Measurements from ENCODE around the gene ZNF773.

GRCh38 chr19:57452307-57452706 is 47.4 kb upstream of the ZNF773 start:
- TF ChIP-seq, protein P1, sequence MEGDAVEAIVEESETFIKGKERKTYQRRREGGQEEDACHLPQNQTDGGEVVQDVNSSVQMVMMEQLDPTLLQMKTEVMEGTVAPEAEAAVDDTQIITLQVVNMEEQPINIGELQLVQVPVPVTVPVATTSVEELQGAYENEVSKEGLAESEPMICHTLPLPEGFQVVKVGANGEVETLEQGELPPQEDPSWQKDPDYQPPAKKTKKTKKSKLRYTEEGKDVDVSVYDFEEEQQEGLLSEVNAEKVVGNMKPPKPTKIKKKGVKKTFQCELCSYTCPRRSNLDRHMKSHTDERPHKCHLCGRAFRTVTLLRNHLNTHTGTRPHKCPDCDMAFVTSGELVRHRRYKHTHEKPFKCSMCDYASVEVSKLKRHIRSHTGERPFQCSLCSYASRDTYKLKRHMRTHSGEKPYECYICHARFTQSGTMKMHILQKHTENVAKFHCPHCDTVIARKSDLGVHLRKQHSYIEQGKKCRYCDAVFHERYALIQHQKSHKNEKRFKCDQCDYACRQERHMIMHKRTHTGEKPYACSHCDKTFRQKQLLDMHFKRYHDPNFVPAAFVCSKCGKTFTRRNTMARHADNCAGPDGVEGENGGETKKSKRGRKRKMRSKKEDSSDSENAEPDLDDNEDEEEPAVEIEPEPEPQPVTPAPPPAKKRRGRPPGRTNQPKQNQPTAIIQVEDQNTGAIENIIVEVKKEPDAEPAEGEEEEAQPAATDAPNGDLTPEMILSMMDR (conservative IDR thresholded peaks at IDR 0.05 in 1 of 2, IDR thresholded peaks at IDR 0.05 in 1 of 2; ENCODE audit: extremely low read depth in 1 of 2, insufficient read depth in 1 of 2, low read depth in 1 of 2, low read length in 2 of 2) = no peak
- no peak for TF ChIP-seq EZH2 (IDR thresholded peaks at IDR 0.05; ENCODE audit: borderline replicate concordance, low read length)

All from mammary epithelial cell (primary cell).